Measurements from ENCODE around the gene PPP6R2.

PPP6R2 gene

DNA sequence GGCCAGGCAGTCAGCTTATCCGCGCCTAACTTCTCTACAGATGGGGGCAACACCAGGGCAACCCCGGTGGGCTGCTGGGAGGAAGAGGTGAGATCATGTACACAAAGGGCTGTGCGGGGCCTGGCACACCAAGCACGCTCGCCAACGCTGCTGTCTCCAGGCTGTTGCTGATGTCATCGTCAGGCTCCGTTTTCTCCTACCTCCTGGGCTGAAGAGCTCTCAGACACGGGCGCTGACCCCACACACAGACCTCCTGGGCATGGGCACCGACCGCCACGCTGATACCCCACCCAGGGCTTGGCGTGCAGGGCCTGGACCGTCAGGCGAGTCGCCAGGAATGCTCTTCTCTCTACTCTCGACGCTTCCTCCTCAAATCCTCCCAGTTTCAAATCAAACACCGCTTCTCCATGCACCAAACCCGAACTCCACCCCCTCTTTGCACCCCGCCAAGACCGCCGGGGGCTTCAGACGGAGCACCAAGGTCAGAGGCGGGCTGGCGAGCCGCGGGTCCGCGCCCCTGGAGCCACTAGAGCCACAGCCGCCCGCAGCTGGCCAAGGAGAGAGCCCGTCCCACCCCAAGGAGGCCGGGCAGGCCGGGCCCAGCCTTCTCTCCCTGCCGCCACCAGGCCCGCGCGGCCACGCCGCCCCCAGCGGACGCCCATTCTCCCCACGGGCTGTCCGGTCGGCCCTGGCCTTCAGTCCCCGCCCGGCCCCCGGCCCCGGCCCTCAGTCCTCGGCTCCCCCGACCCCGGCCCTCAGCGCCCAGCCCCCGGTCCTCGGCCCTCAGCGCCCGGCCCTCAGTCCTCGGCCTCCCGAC lies 130.9 kb downstream of the PPP6R2 start:
- DNase-seq = no peak

DNA sequence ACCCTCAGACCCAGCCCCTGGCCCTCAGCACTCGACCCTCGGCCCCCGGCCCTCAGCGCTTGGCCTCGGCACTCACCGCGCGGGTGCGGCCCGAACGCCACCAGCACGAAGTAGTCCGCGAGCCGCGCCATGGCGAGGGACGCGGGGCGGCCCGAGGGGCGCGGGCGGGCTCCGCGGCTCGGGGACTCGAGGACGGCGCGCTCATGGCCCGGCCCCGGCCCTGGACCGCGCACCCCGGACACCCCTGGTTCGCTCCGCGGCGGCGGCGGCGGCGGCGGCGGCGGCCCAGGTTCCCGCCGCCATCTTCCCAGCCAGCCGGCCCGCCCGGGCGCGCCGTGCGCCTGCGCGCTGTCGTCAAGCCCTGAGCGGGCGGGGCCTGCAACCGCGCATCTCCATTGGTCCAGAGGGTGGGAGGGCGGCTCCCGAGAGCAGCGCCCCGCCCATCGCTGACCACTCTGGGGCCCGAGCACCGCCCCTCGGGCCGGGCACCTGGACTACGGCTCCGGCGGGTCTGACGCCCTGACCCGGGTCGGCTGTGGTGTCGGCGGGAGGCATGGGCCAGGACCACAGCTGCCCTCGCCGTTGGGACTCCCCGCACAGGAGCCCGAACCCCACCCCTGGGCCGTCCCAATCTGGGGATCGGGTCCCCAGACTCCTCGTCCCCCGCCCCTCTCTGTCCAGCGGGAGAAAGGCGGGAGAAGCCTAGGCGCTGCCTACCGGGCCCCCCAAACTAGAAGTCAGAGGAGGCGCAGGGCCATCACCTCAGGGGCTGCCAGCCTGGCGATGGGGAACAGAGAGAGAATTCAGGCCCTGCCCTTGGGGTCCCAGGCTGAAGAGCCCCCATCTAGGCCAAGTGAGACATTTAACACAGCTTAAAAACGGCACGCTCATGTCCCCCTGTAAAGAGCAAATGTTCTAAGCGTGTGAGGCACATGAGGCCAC lies 131.9 kb downstream of the PPP6R2 start, which contains the start of gene SBF1:
SBF1 (minus strand) TSS at position 326 of the 942 bp plus-strand sequence; CDS start at position 131, 195 bp downstream.
- DNase-seq = peak; percentile 52 to 64

DNA sequence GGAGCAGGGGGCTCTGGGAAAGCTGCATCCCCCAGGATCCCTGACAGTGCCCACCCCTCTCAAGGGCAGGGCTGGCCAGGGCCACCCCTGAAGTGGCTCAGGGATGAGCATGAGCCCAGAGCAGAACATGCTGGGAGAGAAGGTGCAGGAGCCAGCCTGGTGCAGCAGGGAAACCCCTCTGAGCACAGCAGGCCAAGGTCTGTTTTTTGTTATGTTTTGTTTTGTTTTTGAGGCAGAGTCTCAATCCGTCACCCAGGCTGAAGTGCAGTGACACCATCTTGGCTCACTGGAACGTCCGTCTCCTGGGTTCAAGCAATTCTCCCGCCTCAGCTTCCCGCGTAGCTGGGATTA lies 132.5 kb downstream of the PPP6R2 start:
- DNase-seq = no peak

DNA sequence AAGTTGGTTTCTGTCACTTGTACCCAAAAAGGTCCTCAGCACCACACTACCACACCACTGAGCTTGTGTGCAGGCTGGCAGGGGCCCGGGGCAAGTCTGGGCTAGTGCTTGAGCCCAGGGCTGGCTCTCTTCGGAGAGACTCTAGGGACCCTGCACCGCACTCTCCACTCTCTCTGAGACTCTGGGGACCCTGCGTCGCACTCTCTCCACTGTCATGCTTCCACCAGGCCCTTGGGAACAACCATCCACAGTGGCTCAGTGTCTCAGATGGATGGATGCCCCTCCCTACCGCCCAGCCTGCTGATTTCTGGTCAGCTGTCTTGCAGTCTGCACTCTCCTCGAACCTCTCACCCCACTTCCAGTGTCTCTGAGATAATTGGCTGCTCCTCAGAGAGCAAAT lies 133.7 kb downstream of the PPP6R2 start:
- DNase-seq = no peak

DNA sequence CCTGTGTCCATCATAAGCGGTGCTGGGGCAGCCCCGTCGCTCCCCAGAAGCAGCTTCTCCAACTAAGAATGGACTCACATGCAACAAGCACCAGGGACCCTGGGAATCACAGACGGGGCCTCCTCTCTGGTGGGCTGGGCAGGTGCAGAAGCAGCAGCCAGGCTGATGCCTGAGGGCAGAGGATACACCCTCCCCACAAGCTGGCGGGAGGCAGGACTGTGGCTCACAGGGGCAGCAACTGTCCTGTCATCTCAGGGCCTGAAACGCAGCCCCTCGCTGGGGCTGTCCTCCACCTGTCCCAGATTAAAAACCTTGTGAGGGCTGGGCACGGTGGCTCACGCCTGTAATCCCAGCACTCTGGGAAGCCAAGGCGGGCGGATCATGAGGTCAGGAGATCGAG lies 134.8 kb downstream of the PPP6R2 start:
- DNase-seq = no peak

DNA sequence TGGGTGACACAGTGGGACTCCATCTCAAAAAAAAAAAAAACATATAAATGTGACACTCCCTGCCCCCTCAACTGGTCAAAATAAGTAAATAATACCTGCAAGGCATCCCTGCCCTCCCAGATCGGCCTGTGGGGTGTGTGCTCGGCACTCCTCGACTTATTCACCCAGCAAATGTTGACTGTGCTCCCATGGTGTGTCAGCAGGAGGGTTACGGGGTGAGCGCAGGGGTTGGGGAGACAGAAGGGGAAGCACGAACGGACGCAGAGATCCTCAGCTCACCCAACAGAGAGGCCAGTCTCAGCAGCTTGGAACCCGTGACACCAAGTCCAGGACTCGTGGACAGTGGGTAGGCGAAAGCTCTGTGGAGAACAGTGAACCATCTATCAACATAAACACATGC lies 136.6 kb downstream of the PPP6R2 start:
- DNase-seq = no peak

DNA sequence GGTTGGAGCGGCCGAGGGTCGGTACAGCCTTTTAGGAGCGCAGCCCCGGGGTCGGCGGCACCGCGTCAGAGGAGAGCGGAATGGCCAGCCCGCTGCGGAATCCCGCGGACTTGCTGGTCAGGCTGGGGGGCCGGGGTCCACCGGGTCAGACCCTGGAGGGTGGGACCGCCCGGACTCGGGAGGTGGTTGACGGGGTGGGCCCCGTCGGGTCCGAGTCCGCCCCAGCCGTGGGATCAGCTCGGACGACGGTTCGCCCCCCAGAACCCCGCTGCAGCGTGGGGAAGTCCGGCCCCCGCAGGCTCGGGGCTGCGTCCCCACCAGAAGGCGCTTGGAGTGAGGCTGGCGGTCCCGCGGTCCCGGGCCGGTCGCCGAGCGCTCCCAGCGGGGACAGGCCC lies 137.9 kb downstream of the PPP6R2 start:
- no peak for DNase-seq

DNA sequence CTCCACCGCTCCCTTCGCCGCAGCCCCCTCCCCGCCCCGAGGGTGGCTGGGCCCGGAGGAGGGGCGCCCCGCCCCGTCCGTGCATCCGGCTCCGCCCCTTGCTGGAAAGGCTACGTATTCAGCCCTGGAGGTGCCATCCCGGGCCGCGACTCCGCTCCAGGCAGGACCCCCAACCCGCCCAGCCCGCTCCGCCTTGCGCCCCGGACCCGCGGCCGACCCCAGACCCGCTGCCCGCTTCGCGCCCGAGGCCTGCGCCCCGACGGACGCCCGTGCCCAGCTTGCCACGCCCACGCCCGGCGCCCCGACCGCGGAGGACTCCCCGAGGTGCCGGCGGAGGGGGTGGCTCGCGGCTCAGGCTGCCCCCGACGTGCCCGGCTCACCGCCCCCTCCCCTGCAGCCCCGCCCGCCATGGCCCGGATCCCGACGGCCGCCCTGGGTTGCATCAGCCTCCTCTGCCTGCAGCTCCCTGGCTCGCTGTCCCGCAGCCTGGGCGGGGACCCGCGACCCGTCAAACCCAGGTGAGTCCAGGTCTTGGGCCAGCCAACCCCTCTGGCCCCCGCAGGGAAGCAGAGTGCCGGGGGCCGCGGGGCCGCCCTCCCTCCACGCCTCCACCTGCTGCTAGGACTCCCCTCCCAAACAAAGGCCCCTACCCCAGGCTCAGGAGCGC lies 138.4 kb downstream of the PPP6R2 start, which contains the start of gene ADM2:
ADM2 (plus strand) TSS at position 104 of the 667 bp plus-strand sequence; CDS start at position 409, 305 bp downstream.
- no peak for DNase-seq

DNA sequence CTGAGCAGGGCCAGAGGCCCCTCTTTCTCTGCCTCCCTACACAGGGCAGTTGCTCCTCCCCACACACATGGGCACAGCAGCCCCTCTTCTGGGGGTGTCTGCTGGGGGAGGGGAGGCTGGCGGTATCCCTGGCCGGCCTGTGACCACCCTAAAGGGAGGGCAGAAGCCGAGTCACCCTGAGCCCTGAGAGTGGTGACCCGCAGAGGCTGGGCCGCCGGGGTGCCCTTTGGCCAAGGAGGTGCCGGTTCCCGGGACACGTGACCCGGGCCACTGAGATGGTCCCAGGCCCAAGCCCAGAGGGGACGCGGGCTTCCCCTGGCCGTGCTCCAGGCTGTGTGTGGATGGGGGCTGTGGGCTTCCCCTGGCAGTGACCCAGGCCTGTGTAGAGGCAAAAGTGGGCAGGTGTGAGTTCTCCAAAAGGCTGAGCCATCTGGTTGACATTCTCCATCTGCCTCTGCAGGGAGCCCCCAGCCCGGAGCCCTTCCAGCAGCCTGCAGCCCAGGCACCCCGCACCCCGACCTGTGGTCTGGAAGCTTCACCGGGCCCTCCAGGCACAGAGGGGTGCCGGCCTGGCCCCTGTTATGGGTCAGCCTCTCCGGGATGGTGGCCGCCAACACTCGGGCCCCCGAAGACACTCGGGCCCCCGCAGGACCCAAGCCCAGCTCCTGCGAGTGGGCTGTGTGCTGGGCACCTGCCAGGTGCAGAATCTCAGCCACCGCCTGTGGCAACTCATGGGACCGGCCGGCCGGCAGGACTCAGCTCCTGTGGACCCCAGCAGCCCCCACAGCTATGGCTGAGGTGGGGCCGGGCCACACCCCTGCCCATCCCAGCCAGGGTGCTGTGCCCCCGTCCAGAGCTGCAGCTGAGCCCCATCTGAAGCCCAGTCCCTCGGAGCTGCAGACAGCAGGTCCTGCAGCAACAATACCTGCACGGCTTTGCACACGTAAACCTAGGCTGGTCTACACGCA lies 139.3 kb downstream of the PPP6R2 start:
- no peak for DNase-seq

DNA sequence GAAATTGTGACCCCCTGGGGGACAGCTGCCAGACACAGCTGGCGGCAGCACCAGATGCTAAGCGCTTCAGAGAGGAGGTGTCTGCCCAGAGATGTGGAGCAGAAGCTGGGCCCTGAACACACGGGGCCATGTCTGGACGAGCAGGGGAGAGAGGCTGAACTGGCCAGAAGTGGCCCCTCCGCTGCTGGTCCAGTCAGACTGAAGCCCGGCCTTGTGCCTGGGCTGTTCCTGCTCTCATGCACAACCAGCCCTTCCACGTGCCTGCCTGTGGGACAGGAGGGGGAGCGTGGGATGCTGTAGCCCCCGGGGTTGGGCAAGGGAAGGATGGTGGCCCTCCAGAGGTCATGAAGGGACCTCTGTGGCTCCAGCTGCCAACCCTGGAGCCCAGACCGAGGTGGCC lies 140.0 kb downstream of the PPP6R2 start:
- no peak for DNase-seq

DNA sequence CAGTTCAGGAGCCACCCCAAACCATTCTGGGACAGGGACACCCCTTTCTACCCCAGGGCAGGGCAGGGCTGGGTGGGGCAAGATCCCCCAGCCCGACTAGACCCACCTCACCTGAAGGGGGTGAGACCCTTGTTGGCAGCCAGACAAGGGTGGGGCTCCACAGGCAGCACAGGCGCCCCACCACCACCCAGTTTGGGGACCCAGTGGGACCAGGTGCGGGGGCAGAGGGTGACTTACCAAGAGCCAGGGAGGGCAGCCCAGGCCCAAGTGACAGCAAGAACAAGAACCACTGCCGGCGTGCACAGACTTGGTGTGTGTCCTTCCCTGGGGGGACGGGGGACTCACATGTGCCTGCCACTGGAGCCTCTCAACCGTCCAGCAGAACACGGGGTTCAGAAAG lies 140.4 kb downstream of the PPP6R2 start:
- DNase-seq = no peak

DNA sequence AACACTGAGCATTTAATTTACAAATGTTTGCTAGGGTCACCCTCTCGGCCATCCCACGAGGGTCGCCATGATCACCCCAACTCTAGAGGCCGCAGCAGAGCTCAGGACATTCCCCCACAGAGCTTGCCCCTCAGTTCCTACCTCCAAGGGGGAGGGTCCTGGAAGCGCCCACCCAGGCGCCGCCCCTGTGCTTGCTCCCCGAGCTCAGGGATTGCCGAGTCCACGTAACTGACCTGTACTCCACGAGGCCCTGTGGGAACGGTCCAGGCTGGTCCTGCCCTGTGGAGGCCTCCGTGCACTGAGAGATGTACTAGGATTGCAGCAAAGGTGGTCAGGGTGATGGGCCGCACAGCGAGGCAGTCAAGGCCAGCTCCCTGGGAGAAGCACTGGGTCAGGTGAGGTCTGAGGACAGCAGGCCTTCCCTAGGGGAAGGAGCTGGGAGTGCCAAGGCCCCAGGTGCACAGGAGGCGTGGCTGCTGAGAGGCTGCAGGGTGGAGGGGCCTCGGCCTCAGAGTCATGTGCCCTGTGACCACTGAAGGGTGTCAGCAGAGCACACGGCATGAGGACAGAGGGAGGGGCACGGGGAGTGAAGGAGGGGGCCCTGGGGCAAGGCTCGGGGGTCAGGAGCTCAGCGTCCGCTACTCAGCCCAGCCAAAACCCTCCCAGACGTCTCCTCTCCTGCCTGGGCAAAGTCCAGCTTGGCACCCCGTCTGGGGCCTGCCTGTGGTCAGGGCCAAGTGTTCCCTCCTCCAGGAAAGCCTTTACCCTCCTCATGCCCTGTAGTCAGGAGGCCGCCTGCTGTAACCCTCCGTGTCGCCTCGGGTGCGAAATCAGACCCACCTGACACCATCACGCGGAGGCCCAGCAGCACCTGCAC lies 141.1 kb downstream of the PPP6R2 start:
- DNase-seq = no peak

DNA sequence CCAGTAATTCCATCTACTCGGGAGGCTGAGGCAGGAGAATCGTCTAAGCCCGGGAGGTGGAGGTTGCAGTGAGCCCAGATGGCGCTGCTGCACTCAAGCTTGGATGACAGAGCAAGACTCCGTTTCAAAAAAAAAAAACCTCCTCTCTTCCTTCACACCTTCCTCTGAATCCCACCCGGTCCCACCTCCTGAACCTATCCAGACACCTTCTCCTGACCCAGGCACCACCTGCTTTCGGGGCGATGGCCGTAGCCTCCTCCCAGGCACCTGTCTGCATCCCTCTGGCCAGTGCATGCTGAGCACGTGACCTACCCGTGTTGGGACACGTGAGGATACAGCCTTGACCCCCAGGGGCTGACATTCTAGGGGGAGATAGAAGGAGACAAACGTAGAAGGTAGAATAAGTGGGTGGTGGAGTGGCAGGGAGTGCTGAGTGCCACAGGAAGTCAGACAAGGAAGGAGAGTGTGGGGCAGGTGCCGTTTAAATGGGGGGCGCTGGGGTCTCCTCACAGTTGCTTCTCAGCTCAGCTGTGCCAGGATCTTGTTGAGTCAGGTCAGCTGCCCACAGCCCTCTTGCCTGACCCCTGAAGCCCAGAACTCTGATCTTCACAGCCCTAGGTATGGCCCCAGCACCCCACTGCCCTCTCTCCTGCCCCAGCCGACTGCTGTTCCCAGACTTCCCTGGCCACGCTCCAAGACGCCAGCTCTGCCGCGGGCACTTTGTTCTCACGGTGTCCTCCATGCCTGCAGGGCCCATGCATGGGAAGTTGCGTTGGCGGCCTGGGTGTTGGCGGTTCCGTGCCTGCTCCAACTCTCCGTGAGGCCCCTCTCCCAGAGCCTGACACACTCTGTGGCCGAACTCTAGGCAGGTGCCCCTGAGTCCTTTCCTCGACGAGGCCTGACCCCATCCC lies 142.3 kb downstream of the PPP6R2 start:
- DNase-seq = no peak

DNA sequence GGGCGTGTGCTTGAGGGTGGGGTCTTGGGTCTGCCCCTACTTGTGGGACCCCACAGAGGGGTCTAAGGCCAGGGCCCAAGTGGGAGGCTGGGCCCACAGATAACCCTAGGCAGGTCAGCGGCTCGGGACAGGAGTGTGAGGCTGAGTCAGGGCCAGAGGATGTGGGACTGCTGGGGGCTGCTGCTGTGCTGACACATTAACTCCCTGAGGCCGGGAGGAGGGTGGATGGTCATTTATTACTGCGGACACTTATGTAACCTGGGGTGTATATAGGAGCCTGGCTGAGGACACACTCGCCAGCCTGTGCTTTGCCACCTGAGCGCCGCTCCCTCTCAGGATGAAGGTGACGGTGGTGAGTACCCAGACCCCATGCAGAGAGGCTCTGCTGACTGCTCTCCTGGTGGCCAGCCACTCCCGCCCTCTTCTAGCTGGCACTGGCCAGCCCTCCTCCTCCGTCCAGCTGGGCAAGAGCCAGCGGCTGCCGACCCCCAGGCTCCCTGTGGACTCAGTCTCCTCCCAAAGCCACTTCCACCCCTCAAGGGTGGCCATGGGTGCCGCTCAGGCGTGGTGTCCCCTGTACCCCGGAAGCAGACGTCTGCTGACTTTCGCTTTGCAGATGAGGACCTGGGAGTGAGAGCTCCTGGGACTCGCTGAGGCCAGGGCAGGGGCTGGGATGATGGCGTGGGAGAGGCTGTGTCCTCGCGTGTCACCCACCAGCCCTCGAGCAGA lies 143.6 kb downstream of the PPP6R2 start, which contains the start of gene MIOX:
MIOX (plus strand) TSS at position 299 of the 729 bp plus-strand sequence; CDS start at position 338, 39 bp downstream.
- DNase-seq = no peak

DNA sequence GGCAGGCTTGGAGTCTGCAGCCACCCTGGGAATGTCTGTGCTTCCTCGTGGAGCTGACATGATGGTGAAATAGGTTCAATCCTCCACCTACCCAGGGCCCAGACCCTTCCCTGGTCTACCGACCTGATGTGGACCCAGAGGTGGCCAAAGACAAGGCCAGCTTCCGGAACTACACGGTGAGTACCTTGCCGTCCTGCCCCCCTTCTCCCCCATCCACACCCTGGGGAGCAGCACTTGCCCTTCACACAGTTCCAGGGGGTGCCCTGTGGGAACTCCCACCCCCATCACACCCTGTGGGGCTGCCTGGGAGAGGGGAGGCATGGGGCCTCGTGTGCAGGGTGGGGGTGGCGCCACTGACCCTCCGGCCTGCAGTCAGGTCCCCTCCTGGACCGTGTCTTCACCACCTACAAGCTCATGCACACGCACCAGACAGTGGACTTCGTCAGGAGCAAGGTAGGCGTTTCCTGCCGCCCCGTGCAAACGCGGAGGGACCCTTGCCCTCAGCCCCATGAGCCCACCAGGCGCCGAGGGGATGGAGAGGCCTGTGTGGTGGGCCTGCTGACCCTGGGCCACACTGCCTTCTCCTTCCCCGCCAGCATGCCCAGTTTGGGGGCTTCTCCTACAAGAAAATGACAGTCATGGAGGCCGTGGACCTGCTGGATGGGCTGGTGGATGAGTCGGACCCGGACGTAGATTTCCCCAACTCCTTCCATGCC lies 144.3 kb downstream of the PPP6R2 start:
- DNase-seq = no peak

DNA sequence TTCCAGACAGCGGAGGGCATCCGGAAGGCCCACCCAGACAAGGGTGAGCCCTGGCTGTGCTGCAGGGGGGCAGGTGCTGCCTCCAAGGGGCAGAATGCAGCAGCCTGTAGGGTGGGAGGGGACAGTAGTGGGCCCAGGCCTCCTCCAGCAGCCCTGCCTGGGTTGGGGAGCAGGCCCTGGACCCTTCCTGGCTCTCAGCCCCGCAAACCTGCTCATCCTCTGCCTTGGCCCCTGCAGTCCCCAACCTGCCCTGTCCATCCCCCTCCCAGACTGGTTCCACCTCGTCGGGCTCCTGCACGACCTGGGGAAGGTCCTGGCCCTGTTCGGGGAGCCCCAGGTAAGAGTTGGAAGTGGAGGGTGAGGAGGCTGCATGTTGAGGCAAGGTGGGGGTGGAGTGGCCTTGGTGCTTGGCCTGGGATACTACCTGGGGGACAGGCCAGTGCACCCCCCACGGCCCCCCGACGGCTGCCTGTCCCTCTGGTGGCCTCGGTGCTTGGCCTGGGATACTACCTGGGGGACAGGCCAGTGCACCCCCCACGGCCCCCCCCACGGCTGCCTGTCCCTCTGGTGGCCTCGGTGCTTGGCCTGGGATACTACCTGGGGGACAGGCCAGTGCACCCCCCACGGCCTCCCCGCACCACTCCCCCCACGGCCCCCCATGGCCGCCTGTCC lies 145.0 kb downstream of the PPP6R2 start:
- DNase-seq = no peak

DNA sequence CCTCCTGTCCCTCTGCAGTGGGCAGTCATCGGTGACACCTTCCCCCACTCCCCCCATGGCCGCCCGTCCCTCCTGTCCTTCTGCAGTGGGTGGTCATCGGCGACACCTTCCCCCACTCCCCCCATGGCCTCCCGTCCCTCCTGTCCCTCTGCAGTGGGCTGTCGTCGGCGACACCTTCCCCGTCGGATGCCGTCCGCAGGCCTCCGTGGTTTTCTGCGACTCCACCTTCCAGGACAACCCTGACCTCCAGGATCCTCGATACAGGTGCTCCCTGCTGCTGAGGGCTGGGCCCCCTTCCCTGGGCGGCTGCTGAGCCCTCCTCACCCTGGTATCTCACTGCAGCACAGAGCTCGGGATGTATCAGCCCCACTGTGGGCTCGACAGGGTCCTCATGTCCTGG lies 145.8 kb downstream of the PPP6R2 start:
- DNase-seq = no peak

All from cerebellar nuclear complex (tissue), 1 donor.